Measurements from ENCODE around the gene LAMB4. TPM values are rescaled to one million over a fixed set of nuclear protein-coding genes. Genes with fewer than 3 reads are reported as not detected.

The LAMB4 gene
- total and polyA plus RNA-seq, 2 experiments from 2014 or later = not detected

GRCh38 chr7:108072739-108073138, 57.4 kb downstream of the LAMB4 start:
- H3K4me3 Mint-ChIP-seq = no peak overlapping the region
- TF ChIP-seq ETS1 (IDR thresholded peaks at IDR 0.05) = no peak
- TF ChIP-seq EZH2phosphoT487 (IDR thresholded peaks at IDR 0.05; ENCODE audit: unreplicated experiment) = no peak
- no peak for TF ChIP-seq ZNF462 (CRISPR knock-in tag; IDR thresholded peaks at IDR 0.05)
- TF ChIP-seq NANOG (IDR thresholded peaks at IDR 0.05; ENCODE audit: borderline replicate concordance) = no peak
- TF ChIP-seq ZNF331 (CRISPR knock-in tag; IDR thresholded peaks at IDR 0.05; ENCODE audit: low read depth) = no peak
- no peak for TF ChIP-seq JUNB (IDR thresholded peaks at IDR 0.05; ENCODE audit: unreplicated experiment)
- TF ChIP-seq EZH2 (IDR thresholded peaks at IDR 0.05; ENCODE audit: low read depth, unreplicated experiment) = no peak
- no peak for TF ChIP-seq CTCF (conservative IDR thresholded peaks at IDR 0.05; ENCODE audit: low read depth in 2 of 2)
- TF ChIP-seq CREB1 (CRISPR knock-in tag; IDR thresholded peaks at IDR 0.05; ENCODE audit: low read depth) = no peak
- no peak for ATAC-seq

More at GRCh38 chr7:108072739-108073138, 57.4 kb downstream of the LAMB4 start:
- H3K27me3 Mint-ChIP-seq (ENCODE audit: insufficient read depth, low read depth, poor library complexity) = peaks cover 5% of the 10 kb centered on the region
- H2AFZ ChIP-seq = no peak overlapping the region
- H3K36me3 Mint-ChIP-seq (ENCODE audit: low read depth) = no peaks in the 10 kb centered on the region
- H3K27ac ChIP-seq (ENCODE audit: low read depth) = no peak overlapping the region
- no peaks in the 10 kb centered on the region for H3F3A ChIP-seq (replicated peaks; ENCODE audit: low read depth)
- DNase-seq (ENCODE audit: low spot score) = no peak
- no peaks in the 10 kb centered on the region for H3K9me3 Mint-ChIP-seq
- H3K4me1 ChIP-seq (ENCODE audit: insufficient read depth) = no peaks in the 10 kb centered on the region; the same call in none of the 2 replicates
- H3K36me3 ChIP-seq (ENCODE audit: insufficient read depth) = no peaks in the 10 kb centered on the region
- H3K4me2 ChIP-seq = no peak overlapping the region
- H3K4me1 Mint-ChIP-seq = no peaks in the 10 kb centered on the region
- no peak overlapping the region for H3K4me3 ChIP-seq
- no peak overlapping the region for H3K27ac Mint-ChIP-seq
- no peaks in the 10 kb centered on the region for H3K9me2 ChIP-seq (ENCODE audit: insufficient read depth)
- no peaks in the 10 kb centered on the region for H4K20me1 ChIP-seq (replicated peaks; ENCODE audit: insufficient read depth)
- H3K27me3 ChIP-seq (ENCODE audit: insufficient read depth) = no peaks in the 10 kb centered on the region
- no peaks in the 10 kb centered on the region for H3K79me2 ChIP-seq (replicated peaks; ENCODE audit: insufficient read depth)

Data from GM23338 (cell line).